Activated T-cell treated with anti-CD3 and anti-CD28 coated beads for 4 hours (primary cell): ENCODE data around the gene SMIM43.

Experiments used
- DNase-seq: peaks from one replicate; pipeline ENCODE4 v3.0.0-alpha.2; 2020

SMIM43 gene

GRCh38 chr4:121764702-121765367 lies at the start of gene SMIM43:
Gene SMIM43, minus strand, starts transcription at chr4:121765164. Its CDS starts 59 bp downstream, at chr4:121765105.
- no peak for DNase-seq

GRCh38 chr4:121814756-121815155 lies 49.8 kb upstream of the SMIM43 start:
- no peak for DNase-seq

GRCh38 chr4:121811122-121811521 lies 46.2 kb upstream of the SMIM43 start:
- no peak for DNase-seq

- no peak for DNase-seq
Observed at GRCh38 chr4:121806411-121806810, 41.4 kb upstream of the SMIM43 start.

GRCh38 chr4:121801715-121802075 lies 36.7 kb upstream of the SMIM43 start:
- no peak for DNase-seq

GRCh38 chr4:121800961-121801714 lies 36.2 kb upstream of the SMIM43 start, which contains the start of gene EXOSC9:
Gene EXOSC9, plus strand, starts transcription at chr4:121801323. Its CDS starts 102 bp downstream, at chr4:121801425.
- DNase-seq, result peak; percentile 96

GRCh38 chr4:121800638-121800960 lies 35.6 kb upstream of the SMIM43 start:
- no peak for DNase-seq

GRCh38 chr4:121799867-121800501 lies 35.0 kb upstream of the SMIM43 start:
- DNase-seq, result no peak

- no peak for DNase-seq
Observed at GRCh38 chr4:121799208-121799823, 34.4 kb upstream of the SMIM43 start.

- DNase-seq, result no peak
Observed at GRCh38 chr4:121796283-121796682, 31.3 kb upstream of the SMIM43 start.

GRCh38 chr4:121794505-121795188 lies 29.7 kb upstream of the SMIM43 start:
- no peak for DNase-seq

- DNase-seq, result no peak
Observed at GRCh38 chr4:121792966-121793365, 28.0 kb upstream of the SMIM43 start.

- DNase-seq, result no peak
Observed at GRCh38 chr4:121791481-121791880, 26.5 kb upstream of the SMIM43 start.

GRCh38 chr4:121790976-121791375 lies 26.0 kb upstream of the SMIM43 start:
- no peak for DNase-seq

- DNase-seq, result no peak
Observed at GRCh38 chr4:121789960-121790829, 25.2 kb upstream of the SMIM43 start.

- no peak for DNase-seq
Observed at GRCh38 chr4:121789455-121789854, 24.5 kb upstream of the SMIM43 start.

- no peak for DNase-seq
Observed at GRCh38 chr4:121788896-121789295, 23.9 kb upstream of the SMIM43 start.

- no peak for DNase-seq
Observed at GRCh38 chr4:121786221-121786620, 21.3 kb upstream of the SMIM43 start.

- no peak for DNase-seq
Observed at GRCh38 chr4:121785479-121785878, 20.5 kb upstream of the SMIM43 start.

- no peak for DNase-seq
Observed at GRCh38 chr4:121784975-121785374, 20.0 kb upstream of the SMIM43 start.

GRCh38 chr4:121784401-121784800 lies 19.4 kb upstream of the SMIM43 start:
- DNase-seq, result no peak

GRCh38 chr4:121783210-121783609 lies 18.2 kb upstream of the SMIM43 start:
- DNase-seq, result no peak
